GM12891 (cell line): Measurements from ENCODE around the gene PRSS58. TPM values are rescaled to one million over a fixed set of nuclear protein-coding genes. Genes with fewer than 3 reads are reported as not detected.
A peak's percentile ranks its signal among the peaks of the same experiment; 100 is the strongest.

ENCODE experiments used
- DNase-seq: peaks from one replicate; pipeline ENCODE4 v3.0.0; 2011; ENCODE audit warnings: low spot score; ENCODE audit not compliant: insufficient read length
- FAIRE-seq: peaks from 2 replicates; lab custom pipeline; 2011; peaks lifted over from hg19 to GRCh38; lab: Jason Lieb, UNC
- PAX5 ChIP-seq: IDR thresholded peaks from 2 replicates; pipeline ENCODE4 v1.6.1; 2011; ENCODE audit warnings: low read length, moderate library complexity, mild to moderate bottlenecking; ENCODE audit not compliant: insufficient read depth, severe bottlenecking
- POLR2A ChIP-seq: IDR thresholded peaks from 2 replicates; pipeline ENCODE4 v1.6.1; 2011; ENCODE audit warnings: low read depth, low read length, control low read depth
- POLR2AphosphoS5 ChIP-seq: IDR thresholded peaks from 2 replicates; pipeline ENCODE4 v1.6.1; 2011; ENCODE audit warnings: low read depth, low read length, control low read depth
- POU2F2 ChIP-seq: IDR thresholded peaks from 2 replicates; pipeline ENCODE4 v1.6.1; 2011; ENCODE audit warnings: low read depth, mild to moderate bottlenecking, control low read depth, low read length, moderate library complexity
- SPI1 ChIP-seq: IDR thresholded peaks from 2 replicates; pipeline ENCODE4 v1.6.1; 2011; ENCODE audit warnings: low read depth, low read length, control low read depth
- TAF1 ChIP-seq: IDR thresholded peaks from 2 replicates; pipeline ENCODE4 v1.6.1; 2011; ENCODE audit warnings: low read depth, low read length, control low read depth
- polyA plus RNA-seq: library from polyadenylated mRNA; unstranded; fragments of >200 nt; gene quantifications from one replicate; pipeline ENCODE4 v1.2.1, GENCODE V29; 2012; ENCODE audit warnings: low read depth, missing spikeins, inconsistent platforms; ENCODE audit not compliant: missing spikeins

The PRSS58 gene, protein sequence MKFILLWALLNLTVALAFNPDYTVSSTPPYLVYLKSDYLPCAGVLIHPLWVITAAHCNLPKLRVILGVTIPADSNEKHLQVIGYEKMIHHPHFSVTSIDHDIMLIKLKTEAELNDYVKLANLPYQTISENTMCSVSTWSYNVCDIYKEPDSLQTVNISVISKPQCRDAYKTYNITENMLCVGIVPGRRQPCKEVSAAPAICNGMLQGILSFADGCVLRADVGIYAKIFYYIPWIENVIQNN
- not detected for polyA plus RNA-seq

DNA sequence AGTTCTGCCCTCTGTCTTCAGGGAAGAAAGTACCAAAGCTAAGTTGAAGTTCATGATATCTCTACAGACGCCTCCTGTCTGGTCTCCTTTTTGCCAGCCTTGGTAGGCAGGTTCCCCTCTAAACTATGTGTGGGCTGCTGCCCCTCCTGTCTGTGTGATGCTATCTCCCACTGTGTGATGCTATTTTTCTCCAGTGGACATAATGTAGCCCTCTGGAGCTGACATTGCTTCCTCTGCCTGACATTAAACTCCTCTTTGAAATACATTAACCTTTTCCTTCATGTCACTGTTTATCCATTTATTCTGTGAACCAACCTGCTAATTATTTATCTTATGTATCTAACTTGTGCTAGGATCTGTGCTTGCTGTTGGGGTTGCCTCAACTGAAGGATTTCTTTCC is at the start of gene PRSS58:
Gene PRSS58, minus strand, starts transcription at position 101 of the 400 bp plus-strand sequence. CDS start 351 bp downstream, outside the sequence.
- DNase-seq (no peak), FAIRE-seq (no peak)
- no peak for TF ChIP-seq POLR2AphosphoS5
- TF ChIP-seq SPI1, result no peak
- TF ChIP-seq PAX5, result no peak
- TF ChIP-seq POLR2A, result no peak
- TF ChIP-seq POU2F2, result no peak
- no peak for TF ChIP-seq TAF1

DNA sequence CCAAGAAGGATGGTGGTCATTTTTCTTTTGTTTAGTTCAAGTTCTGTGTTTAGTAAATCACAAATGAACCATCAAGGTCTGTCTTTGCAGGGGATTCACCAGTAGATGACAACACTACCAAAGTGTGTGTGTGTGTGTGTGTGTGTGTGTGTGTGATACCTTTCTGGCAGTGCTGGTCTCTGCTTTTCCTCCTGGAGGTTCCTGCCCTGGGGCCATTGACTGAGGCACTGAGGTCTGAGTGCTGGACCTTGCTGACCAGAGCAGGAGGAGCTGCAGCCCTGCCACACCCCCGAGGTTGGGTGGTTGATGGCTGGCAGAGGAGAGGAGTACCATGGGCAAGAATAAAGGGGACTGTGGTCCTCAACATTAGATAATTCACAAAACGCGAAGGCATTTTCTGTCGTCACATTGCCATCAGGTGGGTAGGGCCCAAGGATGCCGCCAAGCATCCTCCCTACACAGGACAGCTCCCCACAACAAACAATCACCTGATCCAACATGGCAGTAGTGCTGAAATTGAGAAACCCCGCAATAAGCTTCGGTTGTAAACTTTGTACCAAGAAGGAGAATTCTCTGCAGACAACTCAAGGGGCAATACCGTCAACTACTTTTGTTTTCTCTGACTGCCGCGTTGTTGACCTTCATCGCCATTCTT is 49.5 kb upstream of the PRSS58 start:
- TF ChIP-seq POLR2AphosphoS5 (no peak), POLR2A (no peak), POU2F2 (no peak), SPI1 (no peak), TAF1 (no peak), PAX5 (no peak)
- FAIRE-seq, result no peak
- DNase-seq, result no peak

DNA sequence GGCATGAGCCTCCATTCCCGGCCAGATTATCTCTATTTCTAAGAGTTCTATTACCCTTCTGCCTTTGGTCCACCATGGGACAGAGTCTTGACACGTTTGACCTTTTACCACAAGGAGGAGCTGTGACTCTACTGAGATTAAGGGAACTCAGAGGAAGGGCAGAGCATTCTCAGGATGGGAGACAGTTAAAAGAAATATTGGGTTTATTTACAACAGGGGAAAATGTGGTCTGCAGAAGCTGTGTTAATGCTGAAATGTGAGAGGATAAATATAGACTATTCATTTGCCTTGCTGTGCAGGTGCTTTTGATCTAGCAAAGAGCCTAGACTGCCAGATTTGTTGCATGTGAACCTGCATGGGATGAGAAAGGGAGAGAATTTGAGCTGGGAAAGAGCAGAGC is 45.8 kb upstream of the PRSS58 start:
- FAIRE-seq (no peak), DNase-seq (no peak)
- TF ChIP-seq PAX5 (no peak), TAF1 (no peak), POU2F2 (no peak)

DNA sequence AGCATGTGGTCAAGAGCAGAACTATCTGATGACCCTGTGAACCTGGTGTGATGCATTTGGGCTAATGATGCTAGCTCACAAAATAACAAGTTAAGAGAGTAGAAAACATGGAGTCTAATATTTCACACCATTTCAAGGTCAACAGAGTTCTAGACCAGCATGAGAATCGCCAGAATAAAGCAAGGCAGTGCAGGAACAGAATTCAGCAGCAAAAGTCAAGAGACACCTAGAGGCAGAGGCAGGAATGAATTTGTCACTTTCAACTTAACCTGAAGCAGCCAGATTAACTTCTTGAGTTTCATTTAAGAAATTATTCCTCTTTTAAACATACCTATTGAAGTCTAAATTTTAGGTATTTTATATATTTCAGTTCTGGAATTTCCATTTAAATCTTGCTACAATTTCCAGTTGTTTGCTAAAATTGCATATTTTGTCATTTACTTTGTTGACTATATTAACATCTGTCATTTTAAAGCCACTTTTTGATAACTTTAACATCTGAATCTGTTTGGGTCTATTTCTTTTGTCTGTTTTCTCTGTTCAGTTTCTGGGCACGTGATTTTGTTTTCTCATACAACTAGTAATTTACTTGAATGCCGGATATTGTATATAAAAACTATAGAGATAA is 44.2 kb upstream of the PRSS58 start:
- FAIRE-seq (peak; percentile 52), DNase-seq (peak; percentile 17)
- TF ChIP-seq TAF1 (no peak), POLR2A (no peak)

DNA sequence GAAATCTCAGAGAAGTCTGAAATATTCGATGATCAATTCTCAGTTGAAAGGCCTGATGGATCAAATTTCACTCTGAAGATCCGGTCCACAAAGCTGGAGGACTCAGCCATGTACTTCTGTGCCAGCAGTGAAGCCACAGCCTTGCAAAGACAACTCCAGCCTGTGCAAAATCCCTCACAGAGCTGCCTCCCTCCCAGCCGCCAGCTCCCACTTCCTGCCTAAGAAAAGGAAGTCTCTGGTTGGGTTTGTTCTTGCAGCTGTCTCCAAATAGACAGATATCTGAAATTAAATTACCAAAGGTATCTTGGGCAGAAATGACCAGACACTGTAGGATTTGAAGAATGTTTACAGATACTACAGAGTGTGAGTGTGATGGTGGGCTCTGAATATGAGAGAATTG is 43.4 kb upstream of the PRSS58 start:
- TF ChIP-seq POLR2A (no peak), POLR2AphosphoS5 (no peak), POU2F2 (no peak), PAX5 (no peak), TAF1 (no peak), SPI1 (no peak)
- DNase-seq, result no peak
- no peak for FAIRE-seq

DNA sequence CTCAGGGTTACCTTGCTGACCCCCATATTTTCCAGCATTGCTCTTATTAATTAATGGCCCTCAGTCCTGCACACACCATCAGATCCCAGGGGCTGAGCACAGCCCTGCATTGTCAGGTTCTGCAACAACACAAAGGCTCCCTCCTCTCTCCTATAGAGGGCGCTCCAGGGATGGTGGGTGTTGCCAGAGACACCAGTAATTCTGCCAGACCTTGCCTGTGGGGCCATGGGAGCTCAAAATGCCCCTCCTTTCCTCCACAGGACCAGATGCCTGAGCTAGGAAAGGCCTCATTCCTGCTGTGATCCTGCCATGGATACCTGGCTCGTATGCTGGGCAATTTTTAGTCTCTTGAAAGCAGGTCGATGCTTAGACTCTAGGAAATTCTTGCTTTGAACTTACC is 42.8 kb upstream of the PRSS58 start:
- TF ChIP-seq POU2F2 (no peak), POLR2AphosphoS5 (no peak), PAX5 (no peak), POLR2A (no peak), SPI1 (no peak), TAF1 (no peak)
- FAIRE-seq (no peak), DNase-seq (no peak)

DNA sequence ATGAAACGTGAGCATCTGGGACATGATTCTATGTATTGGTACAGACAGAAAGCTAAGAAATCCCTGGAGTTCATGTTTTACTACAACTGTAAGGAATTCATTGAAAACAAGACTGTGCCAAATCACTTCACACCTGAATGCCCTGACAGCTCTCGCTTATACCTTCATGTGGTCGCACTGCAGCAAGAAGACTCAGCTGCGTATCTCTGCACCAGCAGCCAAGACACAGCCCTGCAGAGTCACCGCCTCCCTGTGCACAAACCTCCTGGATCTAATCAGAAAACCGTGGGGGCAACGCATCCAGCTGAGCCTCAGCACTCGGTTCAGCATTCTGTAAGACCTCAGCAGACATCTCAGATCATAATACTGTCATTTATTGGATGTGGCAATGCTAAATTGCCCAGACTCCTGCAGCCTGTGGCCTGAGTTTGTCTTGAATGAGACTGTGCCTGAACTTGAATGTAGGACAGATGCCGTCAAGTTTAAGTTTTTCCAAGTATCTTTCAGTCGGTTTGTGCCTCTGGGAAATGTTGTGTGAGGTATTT is 41.5 kb upstream of the PRSS58 start:
- TF ChIP-seq PAX5 (no peak), POLR2AphosphoS5 (no peak), TAF1 (no peak), POU2F2 (no peak), POLR2A (no peak), SPI1 (no peak)
- DNase-seq (no peak), FAIRE-seq (no peak)

DNA sequence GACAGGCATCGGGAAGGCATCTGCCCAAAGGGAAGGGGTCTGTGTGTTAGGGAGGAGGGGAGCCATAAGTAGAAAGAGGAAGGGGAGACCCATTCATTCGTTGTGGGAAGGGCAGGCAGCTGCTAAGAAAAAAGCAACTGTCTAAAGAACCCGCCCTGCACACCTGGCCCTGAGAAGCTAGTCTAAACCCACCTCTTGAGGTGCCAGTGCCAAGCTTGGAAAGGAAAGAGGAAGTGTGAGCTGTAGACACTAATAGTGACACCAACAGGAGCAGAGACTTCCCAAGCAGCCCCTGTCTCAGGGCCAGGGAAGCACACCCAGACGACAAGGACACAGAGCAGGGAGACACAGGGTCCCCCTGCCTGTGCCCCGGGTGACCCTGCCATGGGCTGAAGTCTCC is 40.8 kb upstream of the PRSS58 start:
- no peak for DNase-seq
- TF ChIP-seq TAF1 (no peak), POLR2AphosphoS5 (no peak), POLR2A (no peak), PAX5 (no peak), SPI1 (peak; percentile 59)
- FAIRE-seq, result no peak

DNA sequence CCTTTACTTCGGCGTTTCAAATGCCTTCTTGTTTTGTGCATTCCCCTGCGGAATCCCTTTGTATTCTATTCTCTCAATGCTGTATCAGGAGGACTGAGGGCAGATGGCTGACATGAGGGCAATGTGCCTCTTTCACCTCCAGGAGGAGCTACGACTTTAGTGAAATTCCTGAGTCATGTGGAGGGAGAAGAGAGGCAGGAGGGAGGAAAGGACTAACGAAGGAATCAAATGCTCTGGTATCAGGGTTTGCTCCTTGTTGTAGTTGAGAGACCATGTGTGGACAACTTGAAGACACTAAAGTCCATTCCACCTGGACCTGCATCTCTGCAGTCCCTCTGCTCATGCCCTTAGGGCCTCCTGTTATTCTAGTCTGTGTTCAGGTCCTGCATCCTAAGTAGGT is 40.2 kb upstream of the PRSS58 start:
- no peak for TF ChIP-seq SPI1
- TF ChIP-seq POLR2AphosphoS5, result no peak
- TF ChIP-seq TAF1, result no peak
- TF ChIP-seq PAX5, result no peak
- TF ChIP-seq POU2F2, result no peak
- no peak for TF ChIP-seq POLR2A
- FAIRE-seq (no peak), DNase-seq (no peak)

DNA sequence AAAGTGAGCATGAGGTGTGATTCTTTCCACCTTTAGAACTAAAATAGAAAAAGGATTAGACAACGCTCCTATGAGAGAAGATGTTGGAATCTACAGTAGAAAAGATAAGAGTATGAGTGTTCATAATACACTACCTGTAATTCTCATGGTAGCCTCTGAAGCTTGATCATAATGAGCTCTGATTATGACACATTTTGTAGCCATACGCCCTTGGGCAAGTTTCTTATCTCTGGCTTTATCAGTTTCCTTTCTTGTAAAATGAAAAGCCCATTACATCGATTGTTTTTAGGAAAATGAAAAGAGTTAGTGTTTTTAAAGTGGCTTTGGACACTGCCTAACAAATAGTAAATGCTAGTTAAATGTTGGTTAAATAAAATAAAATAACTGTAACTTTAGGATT is 22.4 kb upstream of the PRSS58 start:
- DNase-seq, result no peak
- no peak for TF ChIP-seq POLR2AphosphoS5
- no peak for TF ChIP-seq PAX5
- no peak for TF ChIP-seq POU2F2
- TF ChIP-seq SPI1, result no peak
- no peak for TF ChIP-seq POLR2A
- TF ChIP-seq TAF1, result no peak
- FAIRE-seq, result no peak
